CD4-positive, alpha-beta T cell (primary cell): ENCODE measurements around the gene GANAB. TPM values are rescaled to one million over a fixed set of nuclear protein-coding genes. Genes with fewer than 3 reads are reported as not detected.

Experiments
- ATAC-seq: fragments of 200-7000 bp; cut with Tn5 transposase; one replicate; pipeline ENCODE4 v1.10.0; 2022; ENCODE audit warnings: mild to moderate bottlenecking; ENCODE audit not compliant: poor library complexity
- CTCF ChIA-PET: fragments of 350-600 bp; sonication (Branson Sonifier 250); formaldehyde crosslinking; loops from one replicate; lab custom pipeline; 2021; ENCODE audit warnings: antibody characterized with exemption, inconsistent platforms; lab: Charles Lee
- POLR2A ChIA-PET: fragments of 350-600 bp; sonication (Branson Sonifier 250); formaldehyde crosslinking; loops from one replicate; lab custom pipeline; 2021; ENCODE audit warnings: antibody characterized with exemption, inconsistent platforms; lab: Charles Lee
- DNase-seq, 14 experiments: peaks; one replicate each; pipeline ENCODE4 v3.0.0-alpha.2; 2013 to 2020; ENCODE audit warnings: mixed read lengths in 2 of 14
- H3K27ac ChIP-seq, 2 donors: one replicate each; pipeline versions ENCODE4 v1.5.1 to v1.7.0; 2013; ENCODE audit warnings: low read length in 2 of 2, low read depth in 1 of 2, mild to moderate bottlenecking in 1 of 2
- H3K27me3 ChIP-seq, 2 experiments: 1 replicate in 1 of 2; 2 replicates in 1 of 2; pipeline versions ENCODE4 v1.6.1 to v1.7.0; 2013; ENCODE audit warnings: low read length in 2 of 2, control low read depth in 1 of 2, mild to moderate bottlenecking in 1 of 2, moderate library complexity in 1 of 2; ENCODE audit not compliant: insufficient read depth in 2 of 2, control insufficient read depth in 1 of 2
- H3K36me3 ChIP-seq: one replicate; pipeline ENCODE4 v1.6.1; 2013; ENCODE audit warnings: low read length, control low read depth; ENCODE audit not compliant: insufficient read depth
- H3K4me1 ChIP-seq: one replicate; pipeline ENCODE4 v1.6.1; 2013; ENCODE audit warnings: low read length, control low read depth; ENCODE audit not compliant: insufficient read depth
- H3K4me3 ChIP-seq: one replicate; pipeline ENCODE4 v1.5.1; 2013; ENCODE audit warnings: mild to moderate bottlenecking, low read length, moderate library complexity
- H3K9me3 ChIP-seq, 2 experiments: 1 replicate in 1 of 2; 2 replicates in 1 of 2; pipeline versions ENCODE4 v1.6.1 to v1.7.0; 2013; ENCODE audit warnings: low read length in 2 of 2, mild to moderate bottlenecking in 2 of 2, control low read depth in 1 of 2, moderate library complexity in 1 of 2; ENCODE audit not compliant: control insufficient read depth in 1 of 2, insufficient read depth in 1 of 2
- H3K27ac Mint-ChIP-seq: one replicate; pipeline ENCODE4 v1.8.0; 2020; ENCODE audit warnings: mixed read lengths
- H3K27me3 Mint-ChIP-seq: one replicate; pipeline ENCODE4 v1.8.0; 2021; ENCODE audit warnings: mixed read lengths
- H3K36me3 Mint-ChIP-seq: one replicate; pipeline ENCODE4 v1.8.0; 2021; ENCODE audit warnings: low read depth, mixed read lengths
- H3K4me1 Mint-ChIP-seq: one replicate; pipeline ENCODE4 v1.8.0; 2021; ENCODE audit warnings: low read depth, mixed read lengths
- H3K4me3 Mint-ChIP-seq: one replicate; pipeline ENCODE4 v1.8.0; 2020; ENCODE audit warnings: mild to moderate bottlenecking, mixed read lengths
- H3K9me3 Mint-ChIP-seq: one replicate; pipeline ENCODE4 v1.8.0; 2020; ENCODE audit warnings: mixed read lengths
- CTCF ChIP-seq: fragments of 200-600 bp; IDR thresholded peaks from one replicate; pipeline ENCODE4 v1.8.0; 2022; ENCODE audit warnings: antibody characterized with exemption, mild to moderate bottlenecking
- intact Hi-C, 2 experiments: fragments of 100-400 bp; cut with DNase I in 1 of 2; cut with micrococcal nuclease in 1 of 2; formaldehyde crosslinking; loops; one replicate each; pipeline versions ENCODE4 v1.15.1 to v1.9.0; 2023 to 2025; cut with DNase I, micrococcal nuclease
- total RNA-seq, 174 experiments: library from RNA in 2 of 174; stranded (reverse) in 2 of 174; gene quantifications; one replicate each; pipeline ENCODE4 v1.2.3 and lab custom pipeline; 2021 to 2026

GANAB gene
- total RNA-seq, 2 experiments from 2014 or later: 181 to 182 TPM

GRCh38 chr11:62615521-62615920 lies 30.9 kb downstream of the GANAB start:
- H3K36me3 ChIP-seq: peaks cover 40% of the 10 kb centered on the region
- CTCF ChIA-PET: no interaction called here
- no peak for TF ChIP-seq CTCF
- intact Hi-C loops: no loop called here
- no peak overlapping the region for H3K4me3 ChIP-seq
- POLR2A ChIA-PET: no interaction called here
- Mint-ChIP-seq H3K4me1 (peaks cover 38% of the 10 kb centered on the region), H3K36me3 (peaks cover 42% of the 10 kb centered on the region), H3K27ac (no peak overlapping the region), H3K4me3 (no peak overlapping the region), H3K9me3 (no peaks in the 10 kb centered on the region), H3K27me3 (no peaks in the 10 kb centered on the region)
- DNase-seq (no peak), ATAC-seq (no peak)
- H3K27ac ChIP-seq: no peak overlapping the region
- H3K9me3 ChIP-seq: no peaks in the 10 kb centered on the region
- peaks cover 50% of the 10 kb centered on the region for H3K4me1 ChIP-seq
- H3K27me3 ChIP-seq: no peaks in the 10 kb centered on the region

GRCh38 chr11:62614275-62614674 lies 32.1 kb downstream of the GANAB start:
- Histone ChIP-seq H3K36me3 (peaks cover 52% of the 10 kb centered on the region), H3K9me3 (no peaks in the 10 kb centered on the region), H3K4me1 (peaks cover 48% of the 10 kb centered on the region), H3K4me3 (no peak overlapping the region), H3K27me3 (no peaks in the 10 kb centered on the region), H3K27ac (no peak overlapping the region)
- no peaks in the 10 kb centered on the region for H3K9me3 Mint-ChIP-seq
- CTCF ChIA-PET: no interaction called here
- ATAC-seq (no peak), DNase-seq (peak in 4 of 14 experiments; percentile 8 to 43 (median 28))
- H3K36me3 Mint-ChIP-seq: peaks cover 42% of the 10 kb centered on the region
- H3K27me3 Mint-ChIP-seq: no peaks in the 10 kb centered on the region
- peak overlapping the region; percentile 88 for H3K27ac Mint-ChIP-seq
- TF ChIP-seq CTCF: no peak
- POLR2A ChIA-PET: interaction anchor here (1.0 to 5.7 kb wide), 6 partner anchors 8 to 40 kb away, joined by 3 to 55 read pairs (median 17); partner anchors contain the start of genes B3GAT3, INTS5, MTA2 and TUT1
- peaks cover 36% of the 10 kb centered on the region for H3K4me1 Mint-ChIP-seq
- intact Hi-C loops: loop anchor here in 1 of 2 experiments (5.0 kb wide), 1 partner anchor 38 kb away; the partner anchor contains the start of gene INTS5
- H3K4me3 Mint-ChIP-seq: peak overlapping the region; percentile 88

- intact Hi-C loops: loop anchor here in 1 of 2 experiments (2.0 to 5.0 kb wide), 2 partner anchors 23 to 39 kb away; partner anchors contain the start of genes INTS5 and TUT1
- no peaks in the 10 kb centered on the region for H3K9me3 ChIP-seq
- TF ChIP-seq CTCF: no peak
- ATAC-seq: no peak
- ChIA-PET POLR2A (interaction anchor here (1.0 to 5.7 kb wide), 12 partner anchors 9 to 228 kb away, joined by 3 to 55 read pairs (median 6); partner anchors contain the start of genes B3GAT3, C11orf98, CSKMT and INTS5), CTCF (interaction anchor here (1.2 to 3.0 kb wide), 4 partner anchors 9 to 81 kb away, joined by 4 to 20 read pairs (median 5); partner anchors contain the start of genes B3GAT3, INTS5 and TUT1)
- peaks cover 38% of the 10 kb centered on the region for H3K4me1 Mint-ChIP-seq
- H3K27me3 Mint-ChIP-seq: no peaks in the 10 kb centered on the region
- H3K4me1 ChIP-seq: peaks cover 56% of the 10 kb centered on the region
- H3K4me3 Mint-ChIP-seq: peak overlapping the region; percentile 88
- H3K27me3 ChIP-seq: no peaks in the 10 kb centered on the region
- H3K4me3 ChIP-seq: peak overlapping the region; percentile 92
- peak overlapping the region; percentile 76 to 90 for H3K27ac ChIP-seq
- H3K27ac Mint-ChIP-seq: peak overlapping the region; percentile 88
- peaks cover 46% of the 10 kb centered on the region for H3K36me3 Mint-ChIP-seq
- no peaks in the 10 kb centered on the region for H3K9me3 Mint-ChIP-seq
- DNase-seq: no peak
- H3K36me3 ChIP-seq: peaks cover 61% of the 10 kb centered on the region
These were observed 33.1 kb downstream of the GANAB start for GRCh38 chr11:62613291-62613778.
